Stimulated activated CD4-positive, alpha-beta T cell treated with anti-CD3 and anti-CD28 coated beads, Interleukin-4, amount 100 ng/mL, for 48 hours (primary cell): ENCODE data around the gene SDSL.

Source experiments
- DNase-seq, 2 donors: peaks; one replicate each; pipeline ENCODE4 v3.0.0-alpha.2; 2020; ENCODE audit warnings: low read depth in 2 of 2

The SDSL gene

GRCh38 chr12:113449299-113449698 is 27.1 kb downstream of the SDSL start:
- DNase-seq = no peak

GRCh38 chr12:113449839-113450238 is 27.7 kb downstream of the SDSL start:
- no peak for DNase-seq

- DNase-seq = no peak
These were observed 30.3 kb downstream of the SDSL start for GRCh38 chr12:113452458-113452857.

- no peak for DNase-seq
These were observed 31.1 kb downstream of the SDSL start for GRCh38 chr12:113453330-113453729.

- DNase-seq = no peak
These were observed 34.0 kb downstream of the SDSL start for GRCh38 chr12:113456199-113456598.

GRCh38 chr12:113456761-113457160 is 34.6 kb downstream of the SDSL start:
- DNase-seq = no peak

GRCh38 chr12:113457185-113457584 is 35.0 kb downstream of the SDSL start:
- no peak for DNase-seq

- no peak for DNase-seq
These were observed 35.5 kb downstream of the SDSL start for GRCh38 chr12:113457710-113458109.

GRCh38 chr12:113459981-113460380 is 37.8 kb downstream of the SDSL start:
- DNase-seq = no peak

GRCh38 chr12:113461666-113462065 is 39.5 kb downstream of the SDSL start:
- DNase-seq = no peak

- peak; percentile 62 to 72 for DNase-seq
These were observed 40.1 kb downstream of the SDSL start for GRCh38 chr12:113462117-113462774.

- no peak for DNase-seq
These were observed 41.0 kb downstream of the SDSL start for GRCh38 chr12:113462998-113463745.

GRCh38 chr12:113463746-113464451 is 41.7 kb downstream of the SDSL start:
- DNase-seq = no peak

- DNase-seq = no peak
These were observed 42.2 kb downstream of the SDSL start for GRCh38 chr12:113464452-113464775.

GRCh38 chr12:113464852-113465719 is 42.9 kb downstream of the SDSL start:
- DNase-seq = no peak

- DNase-seq = no peak
These were observed 43.8 kb downstream of the SDSL start for GRCh38 chr12:113465808-113466453.

GRCh38 chr12:113466454-113467141 is 44.4 kb downstream of the SDSL start:
- no peak for DNase-seq

GRCh38 chr12:113467142-113467501 is 44.9 kb downstream of the SDSL start:
- DNase-seq = no peak

- DNase-seq = no peak
These were observed 45.6 kb downstream of the SDSL start for GRCh38 chr12:113467502-113468364.
